Small intestine (tissue), 7 donors: ENCODE results near the gene CCNF. TPM values are rescaled to one million over a fixed set of nuclear protein-coding genes. Genes with fewer than 3 reads are reported as not detected.

Source experiments
- DNase-seq, 2 donors: peaks; one replicate each; pipeline versions ENCODE4 v3.0.0 to v3.0.0-alpha.2; 2013
- FAIRE-seq: peaks from 2 replicates; lab custom pipeline; 2012; peaks lifted over from hg19 to GRCh38; lab: Jason Lieb, UNC
- H3K27ac ChIP-seq, 3 donors: one replicate each; pipeline ENCODE4 v1.5.1; 2013; ENCODE audit warnings: low read length in 2 of 3, mild to moderate bottlenecking in 2 of 3, control low read depth in 1 of 3, inconsistent platforms in 1 of 3, low read depth in 1 of 3, moderate library complexity in 1 of 3
- H3K27me3 ChIP-seq, 3 donors: one replicate each; pipeline ENCODE4 v1.6.1; 2013; ENCODE audit warnings: low read length in 3 of 3, inconsistent platforms in 1 of 3; ENCODE audit not compliant: control insufficient read depth in 3 of 3, insufficient read depth in 3 of 3
- H3K36me3 ChIP-seq, 3 donors: one replicate each; pipeline ENCODE4 v1.6.1; 2013; ENCODE audit warnings: low read length in 3 of 3, inconsistent platforms in 1 of 3, low read depth in 1 of 3, mild to moderate bottlenecking in 1 of 3, moderate library complexity in 1 of 3; ENCODE audit not compliant: control insufficient read depth in 3 of 3, insufficient read depth in 2 of 3
- H3K4me1 ChIP-seq, 3 donors: one replicate each; pipeline ENCODE4 v1.6.1; 2013; ENCODE audit warnings: low read length in 2 of 3, inconsistent platforms in 1 of 3, low read depth in 1 of 3, mild to moderate bottlenecking in 1 of 3, moderate library complexity in 1 of 3; ENCODE audit not compliant: control insufficient read depth in 3 of 3, insufficient read depth in 2 of 3
- H3K4me3 ChIP-seq, 3 donors: one replicate each; pipeline ENCODE4 v1.5.1; 2013; ENCODE audit warnings: low read length in 3 of 3, control low read depth in 1 of 3, inconsistent platforms in 1 of 3, low read depth in 1 of 3, mild to moderate bottlenecking in 1 of 3, moderate library complexity in 1 of 3
- H3K9me3 ChIP-seq, 2 donors: one replicate each; pipeline ENCODE4 v1.6.1; 2013; ENCODE audit warnings: low read depth in 1 of 2, low read length in 1 of 2; ENCODE audit not compliant: control insufficient read depth in 2 of 2, insufficient read depth in 1 of 2
- WGBS, 3 donors: extraction: QIAGEN DNeasy Blood & Tissue Kit; methylation state at CpG; one replicate each; pipeline ENCODE4 v1.1.7; 2013; 5-methylcytosine and 5-hydroxymethylcytosine counted together
- polyA plus RNA-seq, 4 donors: library from polyadenylated mRNA; stranded (reverse) in 3 of 4; unstranded in 1 of 4; fragments of 200-250 nt in 3 of 4; fragments of 120-200 nt in 1 of 4; gene quantifications; one replicate each; pipeline versions ENCODE4 v1.2.1 to v1.2.3, GENCODE V29; 2013
- donor health status: healthy with polysubstance abuse.
- donor health status: control.
- donor health status: control.
- donor health status: Bipolar disorder and iron deficiency.
- donor health status: healthy.

Gene CCNF
- polyA plus RNA-seq, 4 donors = 0.89 to 12.4 (median 3.8) TPM

- Histone ChIP-seq H3K36me3 (peaks cover 0 to 66% (median 3%) of the 10 kb centered on the region in 3 donors), H3K9me3 (no peaks in the 10 kb centered on the region), H3K27ac (no peak overlapping the region), H3K4me1 (peaks cover 0 to 21% (median 0%) of the 10 kb centered on the region in 3 donors), H3K4me3 (no peak overlapping the region), H3K27me3 (no peaks in the 10 kb centered on the region)
- DNase-seq = no peak
- no peak for FAIRE-seq
- WGBS, 3 donors = 88 to 92% (median 90%) methylated on average over 13 to 15 of the region's 15 CpGs
Observed at GRCh38 chr16:2498531-2499253, 69.4 kb downstream of the CCNF start.

GRCh38 chr16:2499454-2499853, 70.2 kb downstream of the CCNF start:
- Histone ChIP-seq H3K36me3 (peaks cover 0 to 65% (median 3%) of the 10 kb centered on the region in 3 donors), H3K27me3 (no peaks in the 10 kb centered on the region), H3K4me1 (peaks cover 0 to 21% (median 0%) of the 10 kb centered on the region in 3 donors), H3K9me3 (no peaks in the 10 kb centered on the region), H3K4me3 (no peak overlapping the region), H3K27ac (no peak overlapping the region)
- FAIRE-seq (no peak), DNase-seq (no peak)
- WGBS, 3 donors = 86 to 98% (median 91%) methylated on average over 6 of the region's 6 CpGs

- Histone ChIP-seq H3K36me3 (peaks cover 0 to 65% (median 3%) of the 10 kb centered on the region in 3 donors), H3K27ac (no peak overlapping the region), H3K27me3 (no peaks in the 10 kb centered on the region), H3K4me3 (no peak overlapping the region), H3K4me1 (peaks cover 0 to 21% (median 0%) of the 10 kb centered on the region in 3 donors), H3K9me3 (no peaks in the 10 kb centered on the region)
- no peak for DNase-seq
- WGBS, 3 donors = 93 to 96% (median 94%) methylated on average over 28 to 29 of the region's 29 CpGs
- FAIRE-seq = no peak
Observed at GRCh38 chr16:2499890-2500429, 70.7 kb downstream of the CCNF start.

GRCh38 chr16:2500430-2500917, 71.2 kb downstream of the CCNF start:
- Histone ChIP-seq H3K27me3 (no peaks in the 10 kb centered on the region), H3K4me1 (peaks cover 0 to 21% (median 0%) of the 10 kb centered on the region in 3 donors)
- no peak for DNase-seq

DNA sequence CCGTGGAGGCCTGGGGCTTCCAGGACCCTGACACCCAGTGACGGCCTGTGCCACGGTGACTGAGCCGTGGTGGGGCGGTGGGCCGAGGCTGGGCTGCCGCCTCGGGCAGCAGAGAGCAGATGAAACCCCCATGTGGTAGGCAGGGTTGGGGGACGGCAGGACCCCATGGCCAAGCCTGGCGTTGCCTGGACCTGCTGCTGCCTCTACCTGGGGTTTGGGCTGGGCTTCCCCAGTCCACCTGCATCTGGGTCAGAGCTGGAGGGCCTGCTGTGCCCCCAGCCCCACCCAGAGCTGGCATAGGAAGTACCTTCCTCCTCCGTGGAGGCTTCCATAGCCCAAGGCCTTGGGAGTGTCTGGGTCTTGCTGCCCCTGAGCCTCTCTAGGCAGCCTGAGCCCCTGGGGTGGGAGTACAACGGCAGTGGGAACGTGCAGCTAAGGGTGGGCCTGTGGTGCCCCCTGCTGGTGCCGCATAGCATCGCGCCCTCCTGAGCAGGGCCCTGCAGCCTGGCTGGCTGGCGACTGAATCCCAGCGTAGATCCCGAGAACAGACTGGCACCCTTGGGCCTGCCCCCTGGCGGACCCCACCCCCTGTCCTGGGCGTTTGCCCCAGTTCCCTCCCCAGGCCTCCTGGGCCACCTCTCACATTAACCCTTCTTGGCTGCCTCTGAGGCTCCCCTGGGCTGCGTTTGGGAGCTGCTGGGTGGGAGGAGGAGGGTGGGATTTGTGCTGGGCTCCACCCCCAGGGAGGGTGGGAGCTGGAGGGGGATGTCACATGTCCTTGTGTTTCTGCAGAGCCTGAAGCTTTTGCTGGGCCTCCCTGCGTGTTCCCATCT, 71.9 kb downstream of the CCNF start:
- FAIRE-seq (no peak), DNase-seq (peak; percentile 64 to 92)
- peak overlapping the region in 1 of 3 donors; percentile 20 for H3K4me3 ChIP-seq
- 38 to 42% (median 40%) methylated on average over 21 to 23 of the region's 23 CpGs for WGBS, 3 donors
- H3K9me3 ChIP-seq = no peaks in the 10 kb centered on the region
- no peak overlapping the region for H3K27ac ChIP-seq
- H3K36me3 ChIP-seq = peaks cover 0 to 61% (median 3%) of the 10 kb centered on the region in 3 donors
- H3K27me3 ChIP-seq = no peaks in the 10 kb centered on the region
- peaks cover 0 to 21% (median 0%) of the 10 kb centered on the region in 3 donors for H3K4me1 ChIP-seq

More at GRCh38 chr16:2500430-2500917, 71.2 kb downstream of the CCNF start:
- no peaks in the 10 kb centered on the region for H3K9me3 ChIP-seq
- H3K4me3 ChIP-seq = no peak overlapping the region
- peaks cover 0 to 65% (median 3%) of the 10 kb centered on the region in 3 donors for H3K36me3 ChIP-seq
- 86 to 93% (median 90%) methylated on average over 19 to 20 of the region's 20 CpGs for WGBS, 3 donors
- FAIRE-seq = no peak
- no peak overlapping the region for H3K27ac ChIP-seq

DNA sequence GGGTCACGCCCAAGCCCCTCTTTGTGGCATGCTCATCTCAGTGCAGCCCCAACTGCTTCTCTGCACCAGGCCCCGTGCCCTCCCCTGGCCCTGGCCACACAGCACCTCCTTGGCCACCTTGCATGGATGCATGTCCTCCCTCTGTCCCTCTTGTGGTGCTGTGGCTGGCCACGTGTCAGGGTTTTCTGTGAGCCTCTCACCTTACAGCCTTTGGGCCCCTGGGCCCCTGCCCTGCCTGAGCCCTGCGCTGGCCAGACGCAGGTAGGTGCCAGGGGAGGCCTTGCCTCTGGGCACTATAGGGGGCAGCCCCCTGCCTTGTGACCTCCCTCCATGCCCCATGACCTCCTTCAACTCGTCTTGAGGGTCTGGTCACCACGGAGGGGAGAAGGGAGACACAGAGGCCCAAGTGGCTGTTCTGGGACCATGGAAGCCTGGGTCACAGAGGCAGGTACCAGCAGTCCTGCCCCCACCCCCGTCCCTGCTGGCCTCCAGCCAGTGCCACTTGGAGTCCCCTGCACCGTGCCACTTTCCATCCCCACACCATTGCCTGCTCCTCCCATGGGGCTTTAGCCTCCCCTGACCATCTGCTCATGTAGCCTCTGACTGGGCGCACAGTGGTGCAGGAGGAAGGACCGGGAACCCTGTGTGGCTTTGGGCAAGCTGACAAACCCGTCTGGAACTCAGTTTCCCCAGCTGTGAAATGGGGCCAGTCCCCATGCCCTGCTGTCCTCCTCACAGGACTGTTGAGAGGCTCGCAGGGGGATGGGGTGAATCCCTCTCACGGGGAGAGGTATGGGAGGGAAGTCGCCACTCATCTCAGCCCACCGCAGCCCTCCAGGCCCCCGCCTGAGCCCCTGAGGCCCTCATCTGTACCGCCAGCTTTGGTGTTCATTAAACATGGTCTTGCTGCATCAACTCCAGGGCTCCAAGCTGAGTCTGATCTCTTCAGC, 73.0 kb downstream of the CCNF start:
- no peaks in the 10 kb centered on the region for H3K9me3 ChIP-seq
- H3K36me3 ChIP-seq = peaks cover 0 to 55% (median 0%) of the 10 kb centered on the region in 3 donors
- peaks cover 0 to 21% (median 0%) of the 10 kb centered on the region in 3 donors for H3K4me1 ChIP-seq
- H3K4me3 ChIP-seq = no peak overlapping the region
- DNase-seq = no peak
- H3K27me3 ChIP-seq = no peaks in the 10 kb centered on the region
- FAIRE-seq = no peak
- 84 to 85% (median 84%) methylated on average over 17 to 18 of the region's 18 CpGs for WGBS, 3 donors
- peak overlapping the region in 1 of 3 donors; percentile 24 for H3K27ac ChIP-seq

- DNase-seq (no peak), FAIRE-seq (no peak)
- Histone ChIP-seq H3K4me1 (peaks cover 0 to 21% (median 0%) of the 10 kb centered on the region in 3 donors), H3K27me3 (no peaks in the 10 kb centered on the region), H3K4me3 (no peak overlapping the region), H3K36me3 (peaks cover 0 to 33% (median 0%) of the 10 kb centered on the region in 3 donors), H3K27ac (no peak overlapping the region), H3K9me3 (no peaks in the 10 kb centered on the region)
- WGBS, 3 donors = 91 to 92% (median 92%) methylated on average over 14 of the region's 14 CpGs
Observed at GRCh38 chr16:2505695-2506094, 76.4 kb downstream of the CCNF start.
